ENCODE results near the gene ITGB8.

DNA sequence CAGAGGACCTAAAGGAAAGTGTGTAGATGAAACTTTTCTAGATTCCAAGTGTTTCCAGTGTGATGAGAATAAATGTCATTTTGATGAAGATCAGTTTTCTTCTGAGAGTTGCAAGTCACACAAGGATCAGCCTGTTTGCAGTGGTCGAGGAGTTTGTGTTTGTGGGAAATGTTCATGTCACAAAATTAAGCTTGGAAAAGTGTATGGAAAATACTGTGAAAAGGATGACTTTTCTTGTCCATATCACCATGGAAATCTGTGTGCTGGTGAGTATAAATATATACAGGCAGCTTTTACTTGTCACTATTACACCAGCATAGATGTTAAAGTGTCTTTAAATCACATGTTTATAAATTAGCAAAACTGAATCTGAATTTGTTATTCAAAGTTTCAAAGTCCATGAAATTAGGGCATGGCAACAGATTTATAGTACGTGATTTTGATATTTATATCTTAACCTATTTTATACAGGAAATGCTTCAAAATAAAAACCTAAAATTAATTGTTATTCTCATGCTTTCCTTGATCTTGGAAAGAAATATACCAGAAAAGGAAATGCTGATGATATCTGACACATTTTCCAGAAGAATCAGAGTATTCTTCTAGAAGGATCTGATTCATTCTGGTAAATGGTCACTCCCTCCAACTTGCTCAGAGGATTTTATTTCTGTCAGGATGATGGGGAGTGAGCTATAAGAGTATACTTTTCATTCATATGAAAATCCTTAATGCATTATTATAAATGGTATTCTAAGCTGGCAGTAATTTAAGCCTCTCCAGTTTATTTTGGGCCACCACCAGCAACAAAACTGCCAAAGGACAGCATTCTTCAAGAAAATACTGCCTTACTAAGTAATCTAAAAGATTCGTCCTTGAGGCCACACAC, 71.4 kb downstream of the ITGB8 start:
- TF ChIP-seq, protein P1, sequence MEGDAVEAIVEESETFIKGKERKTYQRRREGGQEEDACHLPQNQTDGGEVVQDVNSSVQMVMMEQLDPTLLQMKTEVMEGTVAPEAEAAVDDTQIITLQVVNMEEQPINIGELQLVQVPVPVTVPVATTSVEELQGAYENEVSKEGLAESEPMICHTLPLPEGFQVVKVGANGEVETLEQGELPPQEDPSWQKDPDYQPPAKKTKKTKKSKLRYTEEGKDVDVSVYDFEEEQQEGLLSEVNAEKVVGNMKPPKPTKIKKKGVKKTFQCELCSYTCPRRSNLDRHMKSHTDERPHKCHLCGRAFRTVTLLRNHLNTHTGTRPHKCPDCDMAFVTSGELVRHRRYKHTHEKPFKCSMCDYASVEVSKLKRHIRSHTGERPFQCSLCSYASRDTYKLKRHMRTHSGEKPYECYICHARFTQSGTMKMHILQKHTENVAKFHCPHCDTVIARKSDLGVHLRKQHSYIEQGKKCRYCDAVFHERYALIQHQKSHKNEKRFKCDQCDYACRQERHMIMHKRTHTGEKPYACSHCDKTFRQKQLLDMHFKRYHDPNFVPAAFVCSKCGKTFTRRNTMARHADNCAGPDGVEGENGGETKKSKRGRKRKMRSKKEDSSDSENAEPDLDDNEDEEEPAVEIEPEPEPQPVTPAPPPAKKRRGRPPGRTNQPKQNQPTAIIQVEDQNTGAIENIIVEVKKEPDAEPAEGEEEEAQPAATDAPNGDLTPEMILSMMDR (IDR thresholded peaks at IDR 0.05; ENCODE audit: insufficient read depth, low read length) = no peak
- TF ChIP-seq POLR2AphosphoS5 (IDR thresholded peaks at IDR 0.05; ENCODE audit: low read depth) (no peak), SPI1 (IDR thresholded peaks at IDR 0.05; ENCODE audit: borderline replicate concordance, low read depth) (no peak), GABPA (IDR thresholded peaks at IDR 0.05; ENCODE audit: low read depth) (no peak)
- TF ChIP-seq, protein P2, sequence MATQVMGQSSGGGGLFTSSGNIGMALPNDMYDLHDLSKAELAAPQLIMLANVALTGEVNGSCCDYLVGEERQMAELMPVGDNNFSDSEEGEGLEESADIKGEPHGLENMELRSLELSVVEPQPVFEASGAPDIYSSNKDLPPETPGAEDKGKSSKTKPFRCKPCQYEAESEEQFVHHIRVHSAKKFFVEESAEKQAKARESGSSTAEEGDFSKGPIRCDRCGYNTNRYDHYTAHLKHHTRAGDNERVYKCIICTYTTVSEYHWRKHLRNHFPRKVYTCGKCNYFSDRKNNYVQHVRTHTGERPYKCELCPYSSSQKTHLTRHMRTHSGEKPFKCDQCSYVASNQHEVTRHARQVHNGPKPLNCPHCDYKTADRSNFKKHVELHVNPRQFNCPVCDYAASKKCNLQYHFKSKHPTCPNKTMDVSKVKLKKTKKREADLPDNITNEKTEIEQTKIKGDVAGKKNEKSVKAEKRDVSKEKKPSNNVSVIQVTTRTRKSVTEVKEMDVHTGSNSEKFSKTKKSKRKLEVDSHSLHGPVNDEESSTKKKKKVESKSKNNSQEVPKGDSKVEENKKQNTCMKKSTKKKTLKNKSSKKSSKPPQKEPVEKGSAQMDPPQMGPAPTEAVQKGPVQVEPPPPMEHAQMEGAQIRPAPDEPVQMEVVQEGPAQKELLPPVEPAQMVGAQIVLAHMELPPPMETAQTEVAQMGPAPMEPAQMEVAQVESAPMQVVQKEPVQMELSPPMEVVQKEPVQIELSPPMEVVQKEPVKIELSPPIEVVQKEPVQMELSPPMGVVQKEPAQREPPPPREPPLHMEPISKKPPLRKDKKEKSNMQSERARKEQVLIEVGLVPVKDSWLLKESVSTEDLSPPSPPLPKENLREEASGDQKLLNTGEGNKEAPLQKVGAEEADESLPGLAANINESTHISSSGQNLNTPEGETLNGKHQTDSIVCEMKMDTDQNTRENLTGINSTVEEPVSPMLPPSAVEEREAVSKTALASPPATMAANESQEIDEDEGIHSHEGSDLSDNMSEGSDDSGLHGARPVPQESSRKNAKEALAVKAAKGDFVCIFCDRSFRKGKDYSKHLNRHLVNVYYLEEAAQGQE (IDR thresholded peaks at IDR 0.05; ENCODE audit: insufficient replicate concordance, low read depth) = no peak
